Right atrium auricular region (tissue), 2 donors: ENCODE data around the gene NCOR1. TPM values are rescaled to one million over a fixed set of nuclear protein-coding genes. Genes with fewer than 3 reads are reported as not detected.

Source experiments
- DNase-seq: peaks from one replicate; pipeline ENCODE4 v3.0.0-alpha.2; 2019; ENCODE audit warnings: low spot score
- H3K27ac ChIP-seq, 2 donors: fragments of 200-600 bp; sonication (generic); 1 replicate in 1 of 2; 2 replicates in 1 of 2; pipeline ENCODE4 v1.5.1; 2016 to 2019
- H3K27me3 ChIP-seq, 2 donors: fragments of 200-600 bp; sonication (generic); one replicate each; pipeline versions ENCODE4 v1.5.1 to v1.6.0; 2017 to 2019
- H3K36me3 ChIP-seq: fragments of 200-600 bp; sonication (generic); one replicate; pipeline ENCODE4 v1.5.1; 2016
- H3K4me1 ChIP-seq, 2 donors: fragments of 200-600 bp; sonication (generic); one replicate each; pipeline versions ENCODE4 v1.5.1 to v1.6.0; 2017 to 2019
- H3K4me3 ChIP-seq, 2 donors: fragments of 200-600 bp; sonication (generic); 1 replicate in 1 of 2; 2 replicates in 1 of 2; pipeline ENCODE4 v1.5.1; 2017 to 2019; ENCODE audit warnings: mild to moderate bottlenecking in 1 of 2, moderate library complexity in 1 of 2
- H3K9me3 ChIP-seq, 2 donors: fragments of 200-600 bp; sonication (generic); one replicate each; pipeline ENCODE4 v1.5.1; 2019
- total RNA-seq, 2 donors: library from RNA; depleted of rRNA; stranded (reverse); fragments of >200 nt; gene quantifications; one replicate each; pipeline ENCODE4 v1.1.0, GENCODE V29; 2016
- TF ChIP-seq, protein P1 (sequence below), 2 donors: fragments of 200-600 bp; sonication (generic); IDR thresholded peaks; one replicate each; pipeline ENCODE4 v1.5.1; 2019; ENCODE audit warnings: antibody characterized with exemption in 2 of 2

NCOR1 gene
- total RNA-seq, 2 donors from 2014 or later = 79.7 to 84.3 TPM

DNA sequence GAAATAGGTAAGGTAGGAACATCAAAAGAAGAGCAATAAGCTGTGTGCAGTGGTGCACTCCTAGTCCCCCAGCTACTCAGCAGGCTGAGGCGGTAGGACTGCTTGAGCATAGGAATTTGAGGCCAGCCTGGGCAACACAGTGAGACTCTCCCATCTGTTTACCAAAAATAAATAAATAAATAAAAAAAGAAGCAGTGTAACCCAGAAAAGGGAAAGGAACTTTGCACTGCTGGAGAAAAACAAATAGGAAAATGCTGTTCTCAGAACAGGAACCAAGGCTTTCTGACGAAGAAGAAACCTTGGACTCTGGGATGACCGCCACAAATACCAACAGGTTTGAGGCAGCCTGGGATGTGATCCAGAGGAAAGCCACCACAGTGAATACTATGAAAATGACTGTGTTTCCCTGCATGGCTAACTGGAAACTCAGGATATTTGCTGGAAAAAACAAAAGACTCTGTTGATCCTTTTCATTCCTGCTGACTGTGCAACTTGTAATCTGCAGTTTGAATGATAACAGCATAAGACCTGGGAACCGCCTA is 174.6 kb downstream of the NCOR1 start:
- DNase-seq = no peak
- Histone ChIP-seq H3K27me3 (no peaks in the 10 kb centered on the region), H3K36me3 (peaks cover 69% of the 10 kb centered on the region), H3K27ac (no peak overlapping the region), H3K9me3 (no peaks in the 10 kb centered on the region), H3K4me3 (no peak overlapping the region), H3K4me1 (no peaks in the 10 kb centered on the region)
- TF ChIP-seq, protein P1, sequence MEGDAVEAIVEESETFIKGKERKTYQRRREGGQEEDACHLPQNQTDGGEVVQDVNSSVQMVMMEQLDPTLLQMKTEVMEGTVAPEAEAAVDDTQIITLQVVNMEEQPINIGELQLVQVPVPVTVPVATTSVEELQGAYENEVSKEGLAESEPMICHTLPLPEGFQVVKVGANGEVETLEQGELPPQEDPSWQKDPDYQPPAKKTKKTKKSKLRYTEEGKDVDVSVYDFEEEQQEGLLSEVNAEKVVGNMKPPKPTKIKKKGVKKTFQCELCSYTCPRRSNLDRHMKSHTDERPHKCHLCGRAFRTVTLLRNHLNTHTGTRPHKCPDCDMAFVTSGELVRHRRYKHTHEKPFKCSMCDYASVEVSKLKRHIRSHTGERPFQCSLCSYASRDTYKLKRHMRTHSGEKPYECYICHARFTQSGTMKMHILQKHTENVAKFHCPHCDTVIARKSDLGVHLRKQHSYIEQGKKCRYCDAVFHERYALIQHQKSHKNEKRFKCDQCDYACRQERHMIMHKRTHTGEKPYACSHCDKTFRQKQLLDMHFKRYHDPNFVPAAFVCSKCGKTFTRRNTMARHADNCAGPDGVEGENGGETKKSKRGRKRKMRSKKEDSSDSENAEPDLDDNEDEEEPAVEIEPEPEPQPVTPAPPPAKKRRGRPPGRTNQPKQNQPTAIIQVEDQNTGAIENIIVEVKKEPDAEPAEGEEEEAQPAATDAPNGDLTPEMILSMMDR (IDR thresholded peaks at IDR 0.05) = no peak

DNA sequence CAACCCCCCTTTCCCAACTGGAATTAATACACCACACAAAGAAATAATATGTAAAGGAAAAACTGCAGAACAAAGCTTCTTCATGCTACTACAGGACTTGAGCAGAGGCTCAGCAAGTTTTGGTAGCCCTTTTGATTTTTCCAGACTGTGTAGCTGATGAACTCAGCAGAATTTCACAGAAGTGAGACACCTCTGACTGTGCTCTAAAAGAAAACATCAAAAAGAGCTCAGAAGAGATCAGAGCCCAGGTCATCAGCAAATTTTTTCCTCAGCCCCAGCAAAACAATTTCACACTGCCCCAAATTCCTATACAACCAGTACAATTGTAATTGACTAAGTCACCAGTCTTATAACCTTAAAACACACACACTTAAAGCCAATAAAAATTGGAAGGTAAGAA is 177.7 kb downstream of the NCOR1 start:
- no peak for DNase-seq
- Histone ChIP-seq H3K27me3 (no peaks in the 10 kb centered on the region), H3K27ac (no peak overlapping the region), H3K4me3 (no peak overlapping the region), H3K36me3 (peaks cover 63% of the 10 kb centered on the region), H3K9me3 (no peaks in the 10 kb centered on the region), H3K4me1 (no peaks in the 10 kb centered on the region)
- TF ChIP-seq, protein P1 (IDR thresholded peaks at IDR 0.05) = no peak

DNA sequence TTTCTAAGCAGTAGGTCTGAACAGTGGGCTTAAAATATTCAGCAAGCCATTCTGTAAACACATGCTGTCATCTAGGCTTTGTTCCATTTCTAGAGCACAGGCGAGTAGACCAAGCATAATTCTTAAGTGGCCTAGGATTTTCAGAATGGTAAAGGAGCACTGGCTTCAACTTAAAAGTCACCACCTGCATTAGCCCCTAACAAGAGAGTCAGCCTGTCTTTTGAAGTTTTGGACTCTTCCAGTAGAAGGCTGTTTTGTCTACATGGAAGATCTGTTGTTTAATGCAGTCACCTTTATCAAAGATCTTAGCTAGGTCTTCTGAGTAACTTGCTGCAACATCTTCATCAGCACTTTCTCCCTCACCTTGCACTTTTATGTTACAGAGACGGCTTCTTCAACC is 179.1 kb downstream of the NCOR1 start:
- DNase-seq = no peak
- no peak overlapping the region for H3K4me3 ChIP-seq
- H3K36me3 ChIP-seq = peaks cover 70% of the 10 kb centered on the region
- no peaks in the 10 kb centered on the region for H3K4me1 ChIP-seq
- no peaks in the 10 kb centered on the region for H3K27me3 ChIP-seq
- TF ChIP-seq, protein P1 (IDR thresholded peaks at IDR 0.05) = no peak
- H3K9me3 ChIP-seq = no peaks in the 10 kb centered on the region
- H3K27ac ChIP-seq = no peak overlapping the region

GRCh38 chr17:16033729-16034349 is 181.5 kb downstream of the NCOR1 start:
- Histone ChIP-seq H3K9me3 (no peaks in the 10 kb centered on the region), H3K27ac (no peak overlapping the region), H3K36me3 (peaks cover 75% of the 10 kb centered on the region), H3K27me3 (no peaks in the 10 kb centered on the region), H3K4me3 (no peak overlapping the region), H3K4me1 (no peaks in the 10 kb centered on the region)
- TF ChIP-seq, protein P1 (IDR thresholded peaks at IDR 0.05) = no peak
- no peak for DNase-seq

GRCh38 chr17:16027708-16028584 is 187.4 kb downstream of the NCOR1 start:
- DNase-seq = no peak
- Histone ChIP-seq H3K4me3 (no peak overlapping the region), H3K36me3 (peaks cover 81% of the 10 kb centered on the region), H3K27ac (peak overlapping the region; percentile 37 to 79), H3K4me1 (peaks cover 0 to 11% of the 10 kb centered on the region in 2 donors), H3K9me3 (no peaks in the 10 kb centered on the region), H3K27me3 (no peaks in the 10 kb centered on the region)
- TF ChIP-seq, protein P1 (IDR thresholded peaks at IDR 0.05) = no peak
